HUDEP-2 (cell line): ENCODE results near the gene NCAPD3.
"Not testable (repeated sequence)": the region's sequence is repeated elsewhere in the genome, so short reads cannot be mapped to it uniquely, and the experiment has no call there.

Experiments
- DNase-seq, 76 experiments: peaks; one replicate each; lab custom pipeline; 2025; ENCODE audit not compliant: unreplicated experiment in 76 of 76; lab: John Stamatoyannopoulos, UW

The NCAPD3 gene

DNA sequence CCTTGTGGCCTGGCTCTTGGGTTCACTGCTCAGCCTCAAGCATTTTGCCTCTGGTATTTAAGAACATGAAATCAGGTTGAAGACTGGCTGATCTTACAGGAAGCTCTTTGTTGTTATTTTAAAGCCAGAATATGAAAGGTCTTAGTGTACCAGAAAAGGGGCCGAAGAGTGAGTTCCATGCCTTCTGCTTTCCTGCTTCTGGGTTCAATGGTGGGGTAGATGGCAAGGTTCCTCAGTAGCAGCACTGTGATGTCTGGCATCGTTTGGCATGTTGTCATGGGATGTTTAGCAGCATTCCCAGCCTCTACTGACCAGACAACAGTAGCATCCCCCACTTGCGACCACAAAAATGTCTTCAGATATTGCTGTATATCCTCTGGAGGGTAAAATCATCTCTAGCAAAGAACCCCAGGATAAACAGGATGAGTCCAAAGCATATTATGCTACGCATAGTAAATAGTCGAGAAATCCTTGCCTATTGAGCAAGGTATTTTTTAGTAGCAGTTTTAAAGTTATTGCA, 3.1 kb upstream of the NCAPD3 start:
- no peak for DNase-seq

DNA sequence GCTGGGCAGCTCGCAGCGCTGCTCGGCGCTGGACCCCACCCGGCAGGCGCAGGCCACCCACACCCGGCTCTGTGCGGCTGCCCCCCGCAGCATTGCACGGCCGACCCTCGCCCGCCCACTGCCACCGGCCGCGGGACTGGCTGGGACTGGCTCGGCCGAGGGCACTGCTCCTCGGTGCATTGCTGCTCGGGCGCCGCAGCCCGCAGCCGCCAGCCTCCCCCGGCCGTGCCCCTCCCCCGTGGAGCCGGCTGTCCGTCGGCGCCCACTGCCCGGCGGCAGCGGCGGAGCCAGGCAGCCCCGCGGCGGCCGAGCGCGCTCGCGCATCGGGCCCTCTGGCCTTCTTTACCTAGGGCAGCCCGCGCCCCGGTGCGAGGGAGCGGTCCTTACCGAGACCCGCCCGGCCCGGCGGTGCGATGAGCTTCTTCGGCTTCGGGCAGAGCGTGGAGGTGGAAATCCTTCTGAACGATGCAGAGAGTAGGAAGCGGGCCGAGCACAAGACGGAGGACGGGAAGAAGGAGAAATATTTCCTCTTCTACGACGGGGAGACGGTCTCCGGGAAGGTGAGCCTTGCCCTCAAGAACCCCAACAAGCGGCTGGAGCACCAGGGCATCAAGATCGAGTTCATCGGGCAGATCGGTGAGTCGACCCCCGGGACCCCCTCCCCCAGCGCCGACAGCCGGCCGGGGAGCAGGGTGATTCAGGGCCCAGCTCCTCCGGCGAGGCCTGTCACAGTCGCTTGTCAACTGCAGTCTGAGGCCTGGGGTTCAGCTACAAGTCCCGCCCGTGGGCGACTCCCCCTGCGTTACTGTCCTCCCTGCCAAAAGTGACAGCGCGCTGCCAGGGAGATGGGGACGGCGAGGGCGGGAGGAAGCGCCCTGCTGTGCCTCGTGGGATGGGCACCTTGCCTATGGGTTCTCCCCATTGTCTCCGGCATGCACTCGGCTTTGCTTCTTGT, 1.2 kb upstream of the NCAPD3 start:
- DNase-seq, result peak in 75 of 76 experiments; percentile 14 to 90 (median 77)

DNA sequence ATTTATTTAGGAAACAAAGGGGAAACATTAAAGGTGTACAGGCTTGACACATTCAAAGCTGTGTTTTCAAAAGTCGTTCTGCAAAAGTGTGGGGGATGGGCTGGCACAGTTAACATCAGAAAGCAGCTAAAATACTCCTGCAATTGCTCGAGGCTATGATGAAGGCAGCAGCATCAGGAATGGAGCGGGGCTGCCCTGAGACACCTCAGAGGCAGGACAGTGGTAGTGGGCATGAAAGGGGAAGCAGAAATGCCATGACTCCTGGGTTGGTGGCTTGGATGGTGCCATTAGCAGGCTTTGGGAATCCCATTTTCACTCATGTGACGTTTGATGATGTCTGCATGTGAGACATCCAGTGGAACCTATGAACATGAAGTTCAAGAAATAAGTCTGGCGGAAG, 646 bp downstream of the NCAPD3 start:
- DNase-seq, result peak in 5 of 76 experiments; percentile 3 to 16 (median 6)

DNA sequence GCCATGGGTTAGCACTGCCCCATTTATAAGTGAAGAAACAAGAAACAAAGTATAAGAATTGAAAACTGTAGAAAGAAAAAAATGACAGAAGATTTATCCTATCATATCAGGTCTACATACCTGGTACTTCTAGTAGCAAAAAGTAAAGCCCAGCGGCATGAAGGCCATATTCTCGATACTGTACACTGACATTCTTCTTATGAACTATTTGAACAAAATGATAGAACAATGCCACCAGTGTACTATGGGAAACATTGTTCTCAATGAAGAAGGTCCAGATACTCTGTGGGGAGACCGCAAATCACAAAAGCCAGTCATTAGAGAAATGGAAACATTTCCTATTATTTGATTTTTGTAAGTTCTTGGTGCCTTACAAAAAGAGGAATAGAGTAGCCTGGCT, 7.0 kb downstream of the NCAPD3 start:
- no peak for DNase-seq

DNA sequence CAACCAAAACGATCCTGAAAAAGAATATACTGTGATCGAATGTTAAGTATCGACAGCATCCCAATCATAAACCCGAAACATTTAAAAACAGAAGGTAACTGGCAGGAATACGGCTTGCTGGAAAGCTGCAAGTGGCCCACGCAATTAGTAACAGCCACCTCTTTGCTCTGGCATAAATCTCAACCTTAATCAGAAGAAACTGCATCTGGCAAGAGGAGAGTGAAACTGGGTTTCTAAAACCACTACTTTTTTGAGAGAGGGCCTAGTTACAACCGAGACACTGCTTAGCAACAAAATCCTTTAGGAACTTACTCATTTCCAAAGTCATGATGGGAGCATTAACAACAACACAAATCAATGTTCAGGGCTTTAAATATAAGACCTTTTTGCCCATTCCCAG, 7.9 kb downstream of the NCAPD3 start:
- no peak for DNase-seq

DNA sequence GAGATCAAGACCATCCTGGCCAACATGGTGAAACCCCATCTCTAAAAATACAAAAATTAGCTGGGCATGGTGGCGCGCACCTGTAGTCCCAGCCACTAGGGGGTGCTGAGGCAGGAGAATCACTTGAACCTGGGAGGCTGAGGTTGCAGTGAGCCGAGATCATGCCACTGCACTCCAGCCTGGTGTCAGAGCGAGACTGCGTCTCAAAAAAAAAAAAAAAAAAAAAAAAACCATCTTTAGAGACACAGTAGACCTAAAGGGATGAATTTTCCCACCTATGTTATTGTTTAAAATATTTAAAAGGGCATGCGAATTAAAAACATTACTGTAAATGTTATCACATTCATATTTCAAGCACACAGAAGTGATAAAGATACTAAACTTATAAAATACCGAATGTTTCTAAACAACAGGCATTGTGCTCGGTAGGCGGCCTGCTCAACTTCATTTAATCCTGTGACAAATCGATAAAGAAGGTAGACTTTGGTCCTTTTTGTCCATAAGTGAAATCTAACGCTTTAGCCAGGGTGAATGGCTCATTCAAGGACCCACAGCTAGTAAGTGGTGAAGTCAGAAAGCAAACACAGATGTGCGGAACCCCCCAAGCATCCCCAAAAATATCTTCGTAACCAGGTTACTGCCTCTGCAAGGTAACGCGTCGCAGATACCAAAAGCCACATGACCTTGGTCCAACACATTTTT, 16.1 kb downstream of the NCAPD3 start:
- DNase-seq, result peak in 50 of 76 experiments; percentile 5 to 57 (median 34)

DNA sequence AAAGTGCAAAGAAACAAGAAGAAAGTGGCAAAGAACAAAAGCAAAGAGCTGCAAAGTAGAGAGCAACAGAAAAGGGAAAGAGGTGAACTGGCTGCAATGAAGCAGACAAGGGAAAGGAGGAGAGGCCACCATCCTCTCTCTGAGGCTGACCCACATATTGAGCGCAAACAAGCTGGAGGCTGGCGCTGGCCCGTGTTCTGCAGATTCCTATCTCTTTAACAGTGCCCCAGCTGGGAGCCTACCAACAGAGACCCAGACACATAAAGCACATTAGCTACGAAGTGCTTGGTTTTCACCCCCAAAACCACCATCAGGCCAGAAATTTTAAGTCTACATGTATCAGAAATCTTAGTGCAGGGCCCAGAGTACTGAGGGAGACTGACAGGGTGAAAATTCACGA, 17.6 kb downstream of the NCAPD3 start:
- DNase-seq, result no peak

DNA sequence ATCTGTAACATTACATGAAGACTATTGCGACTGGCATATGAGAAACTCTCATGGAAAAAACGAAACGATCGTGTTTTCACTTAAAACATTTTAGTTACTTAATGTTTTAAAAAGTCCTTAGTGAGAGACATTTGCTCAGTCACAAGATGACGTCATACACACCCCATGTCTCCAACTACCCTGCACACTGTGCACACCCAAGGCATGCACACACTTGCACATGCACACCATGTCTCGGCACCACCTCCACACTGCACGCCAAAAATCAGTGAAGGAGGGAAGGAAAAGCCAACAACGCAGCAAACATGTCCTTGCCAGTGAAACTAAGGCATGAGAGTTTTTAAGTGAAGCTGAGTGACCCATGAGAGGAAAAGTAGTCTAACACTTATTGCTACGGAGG, 18.0 kb downstream of the NCAPD3 start:
- DNase-seq, result no peak

DNA sequence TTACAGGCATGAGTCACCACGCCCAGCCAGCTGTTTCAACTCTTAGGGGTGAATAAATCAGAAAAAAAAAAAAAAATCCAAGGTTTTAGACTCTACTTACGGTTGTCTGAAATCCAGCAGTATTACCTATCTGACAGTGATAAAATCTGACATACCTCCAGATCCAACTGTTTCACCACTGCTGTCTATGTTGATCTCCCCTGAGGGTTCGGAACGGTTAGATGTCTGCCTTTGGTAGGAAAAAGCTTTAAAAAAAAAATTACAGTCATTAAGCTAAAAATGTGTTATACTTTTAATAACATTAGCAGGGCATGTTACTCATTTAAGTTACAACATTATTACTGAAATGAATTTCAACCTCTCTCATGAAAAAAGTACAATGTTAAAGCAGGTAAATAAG, 21.1 kb downstream of the NCAPD3 start:
- DNase-seq, result no peak

DNA sequence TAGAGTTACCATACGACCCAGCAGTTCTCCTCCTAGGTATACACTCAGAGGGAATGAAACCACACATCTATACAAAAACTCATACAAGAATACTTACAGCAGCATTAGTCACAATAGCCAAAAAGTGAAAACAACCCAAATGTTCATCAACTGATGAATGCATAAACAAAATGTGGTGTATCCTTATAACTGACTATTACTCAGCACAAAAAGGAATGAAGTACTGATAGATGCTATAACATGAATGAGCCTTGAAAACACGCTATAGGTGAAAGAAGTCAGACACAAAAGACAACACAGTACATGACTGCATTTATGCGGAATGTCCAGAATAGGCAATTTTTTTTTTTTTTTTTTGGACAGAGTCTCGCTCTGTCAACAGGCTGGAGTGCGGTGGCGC, 23.1 kb downstream of the NCAPD3 start:
- DNase-seq, result no peak

DNA sequence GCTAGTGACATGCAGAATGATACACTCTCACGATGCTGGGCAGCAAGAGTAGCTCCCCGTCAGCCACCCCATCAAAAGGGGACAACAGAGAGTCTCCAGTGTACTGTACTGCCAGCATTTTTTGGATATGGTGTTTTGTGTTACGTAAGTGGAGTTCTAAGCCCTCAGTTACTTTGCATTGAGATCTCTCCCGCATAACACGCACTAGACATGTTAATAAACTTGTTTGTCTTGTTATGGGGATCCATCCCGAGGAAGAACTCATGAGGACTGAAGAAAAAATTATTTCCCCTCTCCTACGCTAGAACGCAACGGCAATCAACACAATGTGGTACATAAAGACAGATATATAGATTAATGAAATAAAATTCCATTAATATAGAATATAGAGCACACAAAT, 24.2 kb downstream of the NCAPD3 start:
- DNase-seq, result no peak

DNA sequence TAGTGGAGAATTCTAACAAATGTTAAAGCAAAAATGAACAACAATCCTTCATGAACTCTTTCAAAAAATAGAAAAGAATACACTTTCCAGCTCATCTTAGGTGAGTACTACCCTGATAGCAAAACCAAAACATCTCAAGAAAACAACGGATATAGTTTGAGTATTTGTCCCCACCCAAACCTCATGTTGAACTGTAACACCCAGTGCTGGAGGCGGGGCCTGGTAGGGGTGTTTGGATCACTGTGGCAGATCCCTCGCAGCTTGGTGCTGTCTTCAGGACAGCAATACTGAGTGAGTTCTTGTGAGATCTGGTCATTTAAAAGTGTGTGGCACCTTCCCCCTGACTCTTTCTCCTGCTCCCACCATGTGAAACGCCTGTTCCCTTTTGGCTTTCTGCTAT, 27.0 kb downstream of the NCAPD3 start:
- no peak for DNase-seq

DNA sequence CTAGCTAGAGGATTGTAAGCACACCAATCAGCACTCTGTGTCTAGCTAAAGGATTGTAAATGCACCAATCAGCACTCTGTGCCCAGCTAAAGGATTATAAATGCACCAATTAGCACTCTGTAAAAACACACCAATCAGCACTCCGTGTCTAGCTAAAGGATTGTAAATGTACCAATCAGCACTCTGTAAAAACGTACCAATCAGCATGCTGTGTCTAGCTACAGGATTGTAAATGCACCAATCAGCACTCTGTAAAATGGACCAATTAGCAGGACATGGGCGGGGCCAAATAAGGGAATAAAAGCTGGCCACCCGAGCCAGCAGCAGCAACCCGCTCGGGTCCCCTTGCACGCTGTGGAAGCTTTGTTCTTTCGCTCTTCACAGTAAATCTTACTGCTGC, 35.7 kb downstream of the NCAPD3 start:
- DNase-seq, result not testable (repeated sequence)

DNA sequence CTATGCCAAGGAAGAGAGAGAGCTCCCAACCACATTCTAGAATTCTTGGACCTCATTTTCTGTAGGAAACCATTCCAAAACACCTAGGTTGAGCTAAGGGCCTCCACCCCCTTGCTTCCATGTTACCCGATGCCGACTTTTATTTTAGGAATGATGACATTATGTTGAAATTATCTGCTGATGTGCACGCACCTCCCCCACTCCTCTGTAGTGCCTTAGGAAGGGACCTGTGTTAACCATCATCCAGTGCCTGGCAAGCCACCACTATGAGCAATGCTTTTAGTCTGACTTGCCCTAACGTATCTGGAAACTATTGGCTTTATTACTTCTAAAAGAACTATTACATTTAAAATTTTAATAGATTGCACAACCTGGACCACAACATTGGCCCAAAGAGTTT, 42.1 kb downstream of the NCAPD3 start:
- no peak for DNase-seq

DNA sequence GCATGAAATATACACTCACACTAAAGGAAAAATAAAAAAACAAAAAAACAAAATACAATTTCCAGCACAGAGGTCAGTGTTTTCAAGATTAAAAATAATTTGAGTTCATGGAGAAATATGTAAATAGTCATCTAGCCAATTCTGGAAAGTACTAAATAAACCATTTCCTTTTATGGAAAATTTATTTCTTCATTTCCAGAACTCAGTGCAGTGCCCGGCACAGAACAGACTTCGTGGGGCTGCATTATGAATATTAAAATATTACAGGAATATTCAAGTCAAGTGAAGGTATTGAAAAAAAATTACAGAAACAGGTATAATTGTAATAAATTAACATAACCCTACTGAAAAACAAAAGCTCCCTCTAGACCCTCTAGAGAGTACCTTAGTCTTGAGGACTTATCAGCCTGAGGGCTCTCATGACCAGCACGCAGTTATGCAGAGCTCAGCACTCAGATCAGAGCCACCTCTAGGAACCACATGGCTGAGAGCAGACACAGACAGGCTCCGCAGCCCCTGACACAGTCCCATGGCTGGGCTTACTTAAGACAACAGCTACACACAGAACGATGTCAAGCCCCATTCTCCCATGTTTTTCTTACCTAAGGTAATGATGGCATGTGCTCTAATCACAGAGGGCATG, 45.6 kb downstream of the NCAPD3 start:
- no peak for DNase-seq

DNA sequence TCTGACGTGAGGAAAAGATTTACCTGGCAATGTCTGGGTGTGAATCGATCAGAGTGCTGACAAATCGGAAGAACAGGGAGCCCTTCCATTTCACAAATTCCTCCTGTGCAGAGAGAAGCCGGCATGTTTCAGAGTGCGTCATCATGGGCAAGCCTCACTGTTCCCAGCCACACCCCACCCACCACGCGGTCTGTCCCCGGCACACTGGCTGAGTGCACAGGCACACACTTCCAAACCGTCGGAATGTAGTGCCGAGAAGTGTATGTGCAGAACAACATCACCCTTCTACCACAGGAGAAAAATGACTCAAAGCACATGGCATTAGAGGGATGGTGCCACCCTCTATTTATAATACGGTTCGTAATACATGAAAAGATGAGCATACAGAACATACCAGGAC, 47.5 kb downstream of the NCAPD3 start:
- DNase-seq, result no peak

DNA sequence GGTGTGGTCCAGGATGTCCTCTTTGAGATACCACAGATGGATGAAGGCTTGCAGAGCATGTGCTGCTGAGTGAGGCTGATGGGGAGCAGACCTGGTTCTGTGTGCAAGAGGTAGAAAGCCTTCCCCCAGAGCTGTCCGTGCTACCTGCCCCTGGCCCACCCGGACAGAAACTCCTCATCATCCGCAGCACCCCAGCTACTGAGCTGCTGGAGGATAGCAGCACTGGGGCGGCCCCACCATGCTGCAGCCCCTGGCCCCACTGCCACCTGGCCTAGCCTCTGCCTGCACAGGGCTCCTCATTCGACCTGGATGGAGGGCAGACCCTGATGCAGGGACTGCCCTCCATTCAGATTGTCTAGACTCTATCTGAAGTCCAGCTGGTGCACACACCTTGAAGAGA, 50.5 kb downstream of the NCAPD3 start:
- DNase-seq, result no peak

DNA sequence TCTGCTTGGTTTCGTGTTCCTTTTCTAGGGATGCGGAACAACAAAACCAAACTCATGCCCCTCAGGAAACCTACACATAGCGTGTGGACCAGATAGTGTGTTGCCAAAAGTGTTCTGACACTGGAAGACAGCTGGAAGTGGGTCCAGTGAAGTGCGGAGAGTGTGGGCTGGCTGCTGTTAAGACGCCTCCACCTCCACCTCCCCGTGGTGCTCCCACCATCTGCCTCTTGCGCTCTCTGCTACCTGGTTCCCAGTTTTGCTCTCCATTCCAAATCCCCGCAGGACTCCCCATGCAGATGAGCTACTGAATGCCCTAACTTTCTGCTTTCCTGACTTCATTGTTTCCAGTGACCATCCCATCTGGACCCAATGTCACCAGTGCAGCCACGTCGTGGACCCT, 51.8 kb downstream of the NCAPD3 start:
- no peak for DNase-seq

DNA sequence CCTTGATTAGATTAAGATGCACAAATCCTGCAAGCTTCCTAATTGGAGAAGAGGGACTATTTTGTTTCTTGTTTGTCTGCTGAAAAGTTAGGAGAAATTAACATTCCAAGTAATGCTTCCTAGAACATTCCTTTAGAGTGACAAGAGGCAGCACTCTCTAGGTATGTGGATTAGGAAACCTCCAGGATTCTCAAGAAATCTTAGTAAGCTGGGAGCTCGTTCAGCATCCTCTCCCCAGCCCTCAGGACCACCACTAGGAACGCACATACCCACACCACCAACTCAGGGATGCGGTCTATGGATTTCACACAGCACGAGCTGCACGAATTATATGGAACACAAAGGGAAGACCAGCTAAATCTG, 52.9 kb downstream of the NCAPD3 start:
- DNase-seq, result no peak

DNA sequence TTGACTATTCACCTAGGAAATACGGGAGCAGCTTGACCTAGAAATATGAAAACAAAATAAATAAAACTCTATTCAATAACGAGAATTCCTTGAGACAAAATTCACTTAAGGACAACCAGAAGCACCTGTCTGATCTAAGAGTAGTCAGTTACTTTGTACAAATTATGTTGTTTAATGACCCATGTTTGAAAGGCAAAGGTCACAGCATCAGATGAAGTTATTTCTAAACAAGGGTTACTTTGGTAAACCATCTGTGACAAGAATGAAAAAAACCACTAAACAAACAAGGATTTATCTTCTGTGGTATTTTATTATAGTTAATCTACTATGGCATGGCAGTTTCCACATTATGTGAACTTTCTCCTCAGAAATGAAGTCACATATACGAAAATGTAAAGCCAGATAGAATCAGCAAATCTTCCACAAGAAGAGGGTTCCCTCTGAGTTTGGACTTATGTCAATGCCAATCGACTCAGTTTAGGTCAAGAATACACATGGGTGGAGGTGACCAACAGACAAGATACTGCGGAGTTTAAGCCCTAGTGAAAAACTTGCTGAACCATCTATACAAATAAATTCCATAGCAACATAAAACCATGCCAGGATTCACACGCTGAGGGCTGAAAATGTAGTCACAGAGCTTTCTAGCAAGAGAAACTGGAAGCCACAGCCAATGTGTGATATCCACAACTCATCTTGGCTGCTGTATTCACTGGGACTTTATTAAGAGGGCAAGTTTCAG, 53.4 kb downstream of the NCAPD3 start:
- DNase-seq, result no peak
